ENCODE measurements around the gene EMID1.

GRCh38 chr22:29206372-29207242, 911 bp downstream of the EMID1 start:
- TF ChIP-seq EZH2 (IDR thresholded peaks at IDR 0.05; ENCODE audit: borderline replicate concordance, low read length) (no peak), CTCF (conservative IDR thresholded peaks at IDR 0.05 in 1 of 2, IDR thresholded peaks at IDR 0.05 in 1 of 2; ENCODE audit: extremely low read depth in 1 of 2, insufficient read depth in 1 of 2, low read depth in 1 of 2, low read length in 2 of 2) (no peak)
